ENCODE data around the gene GIMAP6. TPM values are rescaled to one million over a fixed set of nuclear protein-coding genes. Genes with fewer than 3 reads are reported as not detected.
"Not testable (repeated sequence)": the region's sequence is repeated elsewhere in the genome, so short reads cannot be mapped to it uniquely, and the experiment has no call there.

Gene GIMAP6
- total and polyA plus RNA-seq, 8 donors = 19.4 to 52.7 (median 28.6) TPM

DNA sequence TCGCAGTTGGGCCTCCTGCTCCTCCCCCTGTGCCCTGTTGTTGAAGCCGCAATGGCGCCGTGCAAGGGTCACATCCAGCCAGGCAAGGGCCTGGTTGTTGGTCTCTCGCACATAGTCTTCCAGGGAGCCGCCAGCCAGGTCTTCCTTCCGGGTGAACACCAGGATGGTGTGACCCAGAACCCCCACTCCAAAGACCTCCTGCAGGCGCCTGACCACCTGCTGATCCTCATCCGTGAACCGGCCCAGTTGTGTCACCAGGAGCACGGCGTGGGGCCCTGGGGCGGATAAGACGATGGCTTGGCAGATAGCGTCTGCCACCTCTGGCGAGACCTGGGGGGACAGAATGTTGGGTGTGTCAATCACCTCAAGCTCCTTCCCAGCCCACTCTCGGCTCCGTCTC lies 4.2 kb downstream of the GIMAP6 start:
- peaks cover 0 to 44% of the 10 kb centered on the region in 2 donors for H3K4me1 ChIP-seq
- ATAC-seq = no peak
- intact Hi-C loops (cut with DNase I) = no loop called here
- no peaks in the 10 kb centered on the region for H3K27me3 ChIP-seq
- DNase-seq = peak in 1 of 4 donors; percentile 60
- no peaks in the 10 kb centered on the region for H3K9me3 ChIP-seq
- TF ChIP-seq, protein P1, sequence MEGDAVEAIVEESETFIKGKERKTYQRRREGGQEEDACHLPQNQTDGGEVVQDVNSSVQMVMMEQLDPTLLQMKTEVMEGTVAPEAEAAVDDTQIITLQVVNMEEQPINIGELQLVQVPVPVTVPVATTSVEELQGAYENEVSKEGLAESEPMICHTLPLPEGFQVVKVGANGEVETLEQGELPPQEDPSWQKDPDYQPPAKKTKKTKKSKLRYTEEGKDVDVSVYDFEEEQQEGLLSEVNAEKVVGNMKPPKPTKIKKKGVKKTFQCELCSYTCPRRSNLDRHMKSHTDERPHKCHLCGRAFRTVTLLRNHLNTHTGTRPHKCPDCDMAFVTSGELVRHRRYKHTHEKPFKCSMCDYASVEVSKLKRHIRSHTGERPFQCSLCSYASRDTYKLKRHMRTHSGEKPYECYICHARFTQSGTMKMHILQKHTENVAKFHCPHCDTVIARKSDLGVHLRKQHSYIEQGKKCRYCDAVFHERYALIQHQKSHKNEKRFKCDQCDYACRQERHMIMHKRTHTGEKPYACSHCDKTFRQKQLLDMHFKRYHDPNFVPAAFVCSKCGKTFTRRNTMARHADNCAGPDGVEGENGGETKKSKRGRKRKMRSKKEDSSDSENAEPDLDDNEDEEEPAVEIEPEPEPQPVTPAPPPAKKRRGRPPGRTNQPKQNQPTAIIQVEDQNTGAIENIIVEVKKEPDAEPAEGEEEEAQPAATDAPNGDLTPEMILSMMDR (IDR thresholded peaks at IDR 0.05) = no peak
- H3K36me3 ChIP-seq = peaks cover 0 to 37% of the 10 kb centered on the region in 2 donors
- peak overlapping the region in 1 of 2 donors; percentile 78 for H3K27ac ChIP-seq
- no peak overlapping the region for H3K4me3 ChIP-seq

DNA sequence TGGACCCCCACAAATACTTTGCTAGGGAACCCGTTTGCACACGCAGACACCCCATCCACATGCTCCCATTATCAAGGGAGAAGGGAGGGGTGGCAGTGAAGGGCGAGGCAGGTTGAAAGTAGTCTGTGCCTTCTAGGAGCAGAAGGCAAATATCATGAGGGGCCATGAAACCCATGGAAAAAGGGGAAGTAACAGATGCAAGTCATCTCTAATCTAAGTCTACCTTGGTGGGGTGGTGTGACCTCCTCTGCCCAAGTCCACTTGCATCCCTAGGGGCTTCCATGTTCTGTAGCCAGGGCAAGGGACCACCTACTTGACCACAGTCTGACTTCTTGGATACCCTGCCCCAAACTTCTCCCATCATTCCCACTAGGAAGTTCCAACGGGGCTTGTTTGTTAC lies 5.5 kb downstream of the GIMAP6 start:
- no peak for ATAC-seq
- H3K27ac ChIP-seq = peak overlapping the region in 1 of 2 donors; percentile 57
- intact Hi-C loops (cut with DNase I) = no loop called here
- peaks cover 0 to 37% of the 10 kb centered on the region in 2 donors for H3K36me3 ChIP-seq
- H3K27me3 ChIP-seq = no peaks in the 10 kb centered on the region
- no peak overlapping the region for H3K4me3 ChIP-seq
- no peak for DNase-seq
- H3K4me1 ChIP-seq = peaks cover 0 to 35% of the 10 kb centered on the region in 2 donors
- TF ChIP-seq, protein P1 (IDR thresholded peaks at IDR 0.05) = no peak
- no peaks in the 10 kb centered on the region for H3K9me3 ChIP-seq

DNA sequence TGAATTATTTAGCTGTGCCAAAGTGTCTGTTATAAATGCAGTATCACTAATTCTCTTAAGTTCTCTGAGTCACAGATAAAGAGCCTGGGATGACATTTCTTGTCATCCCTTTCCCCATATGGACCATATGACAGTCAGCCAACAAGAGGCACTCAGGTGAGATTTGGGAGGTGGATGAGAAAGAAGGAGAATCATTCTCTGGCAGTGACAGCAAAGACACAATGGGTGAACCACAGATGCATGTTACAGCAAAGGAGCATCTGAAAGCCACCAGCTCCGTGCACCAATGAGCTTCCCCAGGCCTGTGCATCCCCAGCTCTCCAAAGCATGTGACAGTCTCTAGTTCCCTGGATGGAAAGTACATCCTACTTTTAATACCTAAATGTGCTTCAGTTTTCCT lies 10.8 kb downstream of the GIMAP6 start:
- DNase-seq (no peak), ATAC-seq (no peak)
- H3K4me3 ChIP-seq = no peak overlapping the region
- peak overlapping the region in 1 of 2 donors; percentile 9 for H3K27ac ChIP-seq
- H3K9me3 ChIP-seq = no peaks in the 10 kb centered on the region
- H3K27me3 ChIP-seq = no peaks in the 10 kb centered on the region
- intact Hi-C loops (cut with DNase I) = no loop called here
- TF ChIP-seq, protein P1 (IDR thresholded peaks at IDR 0.05) = no peak
- peaks cover 0 to 5% of the 10 kb centered on the region in 2 donors for H3K36me3 ChIP-seq
- H3K4me1 ChIP-seq = peaks cover 0 to 5% of the 10 kb centered on the region in 2 donors

DNA sequence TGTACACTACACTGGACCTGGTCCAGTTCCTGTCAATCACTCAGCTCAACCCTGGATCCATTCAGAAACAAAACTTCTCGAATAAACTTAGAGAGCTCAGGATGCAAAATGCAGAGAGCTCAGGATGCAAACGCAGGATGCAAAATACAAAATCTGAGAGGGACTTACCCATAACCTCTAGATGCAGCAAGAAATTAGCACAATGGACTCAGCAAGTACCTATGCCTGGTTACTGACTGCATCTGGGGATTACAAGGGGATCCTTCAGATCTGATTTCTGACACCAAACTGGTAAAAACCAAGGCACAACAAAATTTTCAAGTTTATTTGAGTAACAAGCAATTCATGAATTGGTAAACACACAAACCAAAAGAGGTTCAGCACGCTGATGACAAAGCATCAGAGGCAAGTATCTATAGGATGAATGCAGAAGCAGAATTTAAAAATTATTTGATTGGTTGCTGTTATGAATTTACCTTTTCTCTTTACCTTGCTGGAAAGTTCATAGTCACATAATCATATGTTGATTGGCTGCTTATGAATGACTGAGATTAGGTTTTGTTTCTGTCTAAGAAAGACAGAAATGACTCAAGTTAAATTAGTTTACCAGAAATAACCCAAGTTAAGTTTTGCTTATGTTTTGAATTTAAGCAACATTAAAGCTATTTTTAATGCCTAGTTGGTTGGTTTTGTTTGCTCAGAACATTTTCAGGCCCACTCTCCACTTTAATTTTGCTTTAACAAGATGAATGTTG lies 11.4 kb downstream of the GIMAP6 start:
- TF ChIP-seq, protein P1 (IDR thresholded peaks at IDR 0.05) = no peak
- no peaks in the 10 kb centered on the region for H3K36me3 ChIP-seq
- DNase-seq (no peak), ATAC-seq (no peak)
- intact Hi-C loops (cut with DNase I) = no loop called here
- H3K27me3 ChIP-seq = no peaks in the 10 kb centered on the region
- no peak overlapping the region for H3K4me3 ChIP-seq
- H3K27ac ChIP-seq = peak overlapping the region in 1 of 2 donors; percentile 33
- no peaks in the 10 kb centered on the region for H3K9me3 ChIP-seq
- H3K4me1 ChIP-seq = no peaks in the 10 kb centered on the region

DNA sequence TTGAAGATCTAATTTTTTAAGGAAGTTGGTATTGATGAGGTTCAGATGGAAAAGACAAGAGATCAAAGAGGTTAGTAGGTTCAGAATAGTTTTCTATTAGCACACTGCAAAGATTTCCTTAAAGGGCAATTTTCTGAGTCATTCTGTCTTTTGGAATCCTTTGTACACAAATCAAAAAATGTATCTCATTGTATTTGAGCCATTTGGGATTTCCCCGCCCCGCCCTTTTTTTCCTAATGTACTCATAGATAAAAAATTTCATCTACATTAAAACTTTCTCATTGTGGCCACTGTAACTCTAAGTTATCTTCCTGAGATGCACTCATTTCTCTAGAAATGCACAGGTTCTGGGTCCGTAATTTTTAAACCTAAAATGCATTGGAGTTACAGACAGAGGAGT lies 12.1 kb downstream of the GIMAP6 start:
- peak overlapping the region in 1 of 2 donors; percentile 33 for H3K27ac ChIP-seq
- DNase-seq = no peak
- H3K27me3 ChIP-seq = no peaks in the 10 kb centered on the region
- no peaks in the 10 kb centered on the region for H3K9me3 ChIP-seq
- no peaks in the 10 kb centered on the region for H3K4me1 ChIP-seq
- no peaks in the 10 kb centered on the region for H3K36me3 ChIP-seq
- intact Hi-C loops (cut with DNase I) = no loop called here
- TF ChIP-seq, protein P1 (IDR thresholded peaks at IDR 0.05) = no peak
- no peak for ATAC-seq
- no peak overlapping the region for H3K4me3 ChIP-seq

DNA sequence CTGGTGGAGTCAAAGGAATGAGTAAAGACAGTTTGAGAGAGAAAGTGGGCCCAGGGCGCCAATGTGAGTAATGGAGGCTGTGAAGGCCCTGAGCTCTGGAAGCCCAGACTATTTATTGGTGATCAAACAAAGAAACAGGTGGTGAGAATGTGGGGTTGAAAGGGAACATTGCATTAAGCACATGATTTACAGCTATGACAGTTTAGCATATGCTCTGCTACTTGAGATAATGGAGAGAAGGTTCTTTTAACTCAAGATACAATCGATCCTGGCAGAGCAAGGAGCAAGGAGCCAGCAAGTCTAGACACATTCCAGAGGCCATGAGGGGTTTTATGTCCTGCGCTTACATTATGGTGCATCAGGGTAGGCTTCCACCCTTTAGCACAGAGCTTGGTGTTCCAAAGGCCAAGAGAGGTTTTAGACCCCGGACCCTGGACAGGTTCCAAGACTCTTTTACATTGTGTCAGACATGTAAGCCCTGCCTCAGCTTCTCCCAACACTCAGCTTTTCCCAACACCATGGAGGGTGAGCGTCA lies 16.9 kb downstream of the GIMAP6 start:
- H3K36me3 ChIP-seq; H3K27ac ChIP-seq; H3K4me1 ChIP-seq; H3K27me3 ChIP-seq; DNase-seq; H3K4me3 ChIP-seq; intact Hi-C loops (cut with DNase I); ATAC-seq; H3K9me3 ChIP-seq: not testable (repeated sequence)

DNA sequence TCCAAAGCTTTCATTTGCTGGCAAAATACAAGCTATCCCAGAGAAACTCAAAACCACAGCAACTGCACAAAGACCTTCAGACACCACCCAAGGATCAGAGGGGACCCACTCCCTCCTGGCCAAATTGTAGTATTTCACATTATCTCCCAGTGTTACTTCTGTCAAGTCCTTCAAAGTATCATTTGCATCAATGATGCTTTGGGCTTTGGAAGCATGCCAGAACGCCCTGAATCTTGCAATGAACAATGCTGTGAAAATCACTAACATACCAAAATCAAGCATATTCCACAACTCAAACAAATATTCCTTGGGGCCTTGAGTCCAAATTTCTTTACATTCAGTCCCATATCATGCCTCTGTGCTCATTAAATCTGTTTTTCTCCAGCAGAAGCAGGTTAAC lies 17.8 kb downstream of the GIMAP6 start:
- H3K4me3 ChIP-seq; H3K27ac ChIP-seq; H3K36me3 ChIP-seq; DNase-seq; H3K27me3 ChIP-seq; ATAC-seq; intact Hi-C loops (cut with DNase I); H3K4me1 ChIP-seq; H3K9me3 ChIP-seq: not testable (repeated sequence)

All from left lung (tissue), 10 donors.